K562 (cell line): Measurements from ENCODE around the gene EPN3. TPM values are rescaled to one million over a fixed set of nuclear protein-coding genes. Genes with fewer than 3 reads are reported as not detected.
A peak's percentile ranks its signal among the peaks of the same experiment; 100 is the strongest.

Experiments used
- ATAC-seq: fragments of 200-7000 bp; cut with Tn5 transposase; 3 replicates; pipeline ENCODE4 v1.9.1; 2020; ENCODE audit warnings: moderate library complexity
- BruUV-seq: library from RNA; stranded (reverse); fragments of 400-500 nt; replicated peaks from 2 replicates; lab custom pipeline; 2021; lab: Mats Ljungman, UMichigan
- CTCF ChIA-PET: fragments of 300-600 bp; formaldehyde crosslinking; extraction: SDS; loops from one replicate; lab custom pipeline; 2021; ENCODE audit warnings: low intra/inter-chr PET ratio; lab: Yijun Ruan, JAX
- POLR2A ChIA-PET: fragments of 300-600, 350-650 bp; sonication (Branson Sonifier 250); formaldehyde crosslinking; extraction: SDS; loops from one replicate; lab custom pipeline; 2021; ENCODE audit warnings: antibody characterized with exemption, inconsistent platforms; lab: Yijun Ruan, JAX
- DNase-seq, 4 experiments: peaks; one replicate each; pipeline versions ENCODE4 v3.0.0 to v3.0.0-alpha.2; 2011 to 2018; ENCODE audit warnings: low spot score in 3 of 4, mixed read lengths in 3 of 4; ENCODE audit errors: extremely low read depth in 1 of 4
- FAIRE-seq: peaks from 2 replicates; lab custom pipeline; 2011; peaks lifted over from hg19 to GRCh38; lab: Jason Lieb, UNC
- H2AFZ ChIP-seq: 2 replicates; pipeline ENCODE4 v1.6.0; 2011; ENCODE audit warnings: low read depth, low read length, control low read depth, inconsistent platforms
- H3K27ac ChIP-seq: fragments of 200-600 bp; 3 replicates; pipeline ENCODE4 v1.8.0; 2011; ENCODE audit warnings: low read depth, mild to moderate bottlenecking, control low read depth, inconsistent platforms, low read length, moderate library complexity, mixed read lengths; ENCODE audit errors: extremely low read depth
- H3K27me3 ChIP-seq, 2 experiments: fragments of 300-600 bp in 1 of 2; 2 replicates in 1 of 2; 3 replicates in 1 of 2; pipeline versions ENCODE4 v1.6.0 to v1.8.0; 2011; ENCODE audit warnings: inconsistent platforms in 2 of 2, low read length in 2 of 2, mild to moderate bottlenecking in 1 of 2, mixed read lengths in 1 of 2, moderate library complexity in 1 of 2; ENCODE audit not compliant: control insufficient read depth in 2 of 2, insufficient read depth in 2 of 2
- H3K36me3 ChIP-seq: fragments of 300-600 bp; 3 replicates; pipeline ENCODE4 v1.8.0; 2011; ENCODE audit warnings: mild to moderate bottlenecking, low read length, inconsistent platforms; ENCODE audit not compliant: control insufficient read depth, insufficient read depth
- H3K4me1 ChIP-seq, 2 experiments: fragments of 200-600 bp in 1 of 2; replicated peaks in 1 of 2; 2 replicates in 1 of 2; 3 replicates in 1 of 2; pipeline versions ENCODE4 v1.5.1 to v1.8.0; 2011; ENCODE audit warnings: inconsistent platforms in 2 of 2, low read length in 2 of 2, mild to moderate bottlenecking in 1 of 2, mixed read lengths in 1 of 2, moderate library complexity in 1 of 2; ENCODE audit not compliant: control insufficient read depth in 2 of 2, insufficient read depth in 2 of 2
- H3K4me2 ChIP-seq: 2 replicates; pipeline ENCODE4 v1.6.1; 2011; ENCODE audit warnings: low read length, control low read depth, inconsistent platforms, mixed read lengths; ENCODE audit not compliant: insufficient read depth
- H3K4me3 ChIP-seq: fragments of 200-600 bp; sonication (generic), shearing (Covaris generic); 2 replicates; pipeline ENCODE4 v1.5.1; 2016; ENCODE audit warnings: control low read depth, inconsistent platforms
- H3K79me2 ChIP-seq: fragments of 200-600 bp; 3 replicates; pipeline ENCODE4 v1.8.0; 2011; ENCODE audit warnings: low read length, inconsistent platforms; ENCODE audit not compliant: control insufficient read depth, insufficient read depth
- H3K9ac ChIP-seq, 2 experiments: 2 replicates each; pipeline versions ENCODE4 v1.6.0 to v1.6.1; 2011; ENCODE audit warnings: low read depth in 2 of 2, low read length in 2 of 2, control low read depth in 1 of 2, inconsistent platforms in 1 of 2, mild to moderate bottlenecking in 1 of 2, mixed read lengths in 1 of 2; ENCODE audit not compliant: insufficient read depth in 1 of 2
- H3K9me1 ChIP-seq: one replicate; pipeline ENCODE4 v1.6.0; 2011; ENCODE audit warnings: inconsistent platforms, mild to moderate bottlenecking, low read length, moderate library complexity; ENCODE audit not compliant: control insufficient read depth, insufficient read depth
- H3K9me3 ChIP-seq: replicated peaks from 2 replicates; pipeline ENCODE4 v1.5.1; 2011; ENCODE audit warnings: low read depth, low read length, inconsistent platforms; ENCODE audit not compliant: control insufficient read depth, insufficient read depth
- H4K20me1 ChIP-seq: replicated peaks from 2 replicates; pipeline ENCODE4 v1.6.1; 2011; ENCODE audit warnings: low read length, inconsistent platforms, mixed read lengths; ENCODE audit not compliant: control insufficient read depth, insufficient read depth
- GTF2A2 ChIP-seq: IDR thresholded peaks from 2 replicates; pipeline ENCODE4 v1.6.1; 2016; ENCODE audit warnings: mild to moderate bottlenecking, missing genetic modification characterization, missing compliant biosample characterization
- HDAC2 ChIP-seq: fragments of 450-650 bp; IDR thresholded peaks from 2 replicates; pipeline ENCODE4 v1.6.1; 2016; ENCODE audit warnings: mild to moderate bottlenecking
- ZFP36 ChIP-seq: fragments of 150-350 bp; IDR thresholded peaks from 2 replicates; pipeline ENCODE4 v1.6.1; 2018; ENCODE audit warnings: low read length, low read depth; ENCODE audit not compliant: partially characterized antibody
- ZNF316 ChIP-seq: fragments of 450-650 bp; IDR thresholded peaks from 2 replicates; pipeline ENCODE4 v1.6.1; 2016
- WGBS: fragments of 100-300 bp; shearing (Covaris generic); methylation state at CpG from one replicate; pipeline ENCODE4 v1.1.6; 2016; ENCODE audit warnings: low coverage, mixed read lengths; ENCODE audit not compliant: insufficient coverage; ENCODE audit errors: missing lambda C conversion rate; 5-methylcytosine and 5-hydroxymethylcytosine counted together
- in situ Hi-C: fragments of 300-500 bp; cut with MboI; formaldehyde crosslinking; loops from 4 replicates; pipeline ENCODE4 v1.15.0; 2018; ENCODE audit warnings: inconsistent platforms, mixed read lengths
- intact Hi-C: fragments of 100-400 bp; cut with micrococcal nuclease; formaldehyde crosslinking; loops from 2 replicates; pipeline ENCODE4 v1.14.2; 2022
- polyA plus RNA-seq, 8 experiments: library from polyadenylated mRNA; depleted of rRNA in 4 of 8; stranded (reverse) in 5 of 8; unstranded in 3 of 8; fragments of >200 nt; fragmentation: Nextera tagmentation in 2 of 8; fragmentation: Illumina TruSeq in 1 of 8; extraction: Ambion mirVana in 2 of 8; extraction: Trizol in 1 of 8; gene quantifications; 2 replicates each; pipeline versions ENCODE4 v1.2.1 to v1.2.3, GENCODE V29; 2011 to 2014; ENCODE audit warnings: inconsistent platforms in 1 of 8, missing spikeins in 1 of 8
- total RNA-seq, 7 experiments: library from RNA; depleted of rRNA in 6 of 7; stranded (reverse); fragments of >200 nt in 6 of 7; fragmentation: Illumina TruSeq in 2 of 7; extraction: Trizol in 2 of 7; gene quantifications; 2 replicates each; pipeline versions ENCODE4 v1.2.1 to v1.2.3, GENCODE V29; 2011 to 2021; ENCODE audit warnings: low replicate concordance in 1 of 7

The EPN3 gene
- total and polyA plus RNA-seq, 9 of the 15 experiments (the other 6 are each of a cell fraction or from before 2014, with no cell fraction given) = 0.16 TPM; not detected in 8

GRCh38 chr17:50534979-50535326, 2.4 kb downstream of the EPN3 start:
- H3K4me2 ChIP-seq = no peak overlapping the region
- no peak overlapping the region for H3K27ac ChIP-seq

DNA sequence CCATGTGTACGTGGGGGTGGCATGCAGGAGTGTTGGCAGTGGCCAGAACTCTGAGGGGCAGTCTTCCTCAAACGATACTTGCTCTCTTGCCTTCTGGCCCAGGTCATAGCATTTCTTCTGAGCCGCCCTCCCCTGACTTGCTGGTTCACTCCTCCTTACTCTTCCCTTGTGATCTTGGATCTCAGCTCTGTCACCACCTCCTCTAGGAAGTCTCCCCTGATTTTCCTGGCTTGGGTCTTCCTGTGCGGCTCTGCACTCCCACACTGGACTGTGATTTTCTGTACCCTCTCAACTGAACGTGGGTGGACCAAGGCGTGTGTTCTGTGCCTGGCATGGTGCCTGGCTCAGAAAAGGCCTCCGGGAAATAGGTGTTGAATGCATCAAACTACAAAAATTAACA, 2.9 kb downstream of the EPN3 start:
- Histone ChIP-seq H3K4me3 (no peak overlapping the region), H3K4me2 (no peak overlapping the region), H3K27ac (no peak overlapping the region), H4K20me1 (peaks cover 16% of the 10 kb centered on the region; the same call in 1 of the 2 replicates), H3K9ac (no peak overlapping the region), H3K27me3 (peaks cover 22 to 58% of the 10 kb centered on the region in 2 experiments; a peak in 4 of 5 replicates), H3K4me1 (peaks cover 0 to 44% of the 10 kb centered on the region in 2 experiments; a peak in 3 of 5 replicates), H2AFZ (no peak overlapping the region), H3K9me3 (no peaks in the 10 kb centered on the region), H3K79me2 (no peaks in the 10 kb centered on the region), H3K36me3 (no peaks in the 10 kb centered on the region), H3K9me1 (no peaks in the 10 kb centered on the region)
- no peak for FAIRE-seq
- TF ChIP-seq HDAC2 (no peak), ZFP36 (peak; percentile 78)
- BruUV-seq = no TSS peak
- no peak for DNase-seq
- ATAC-seq = no peak
- CTCF ChIA-PET = no interaction called here
- WGBS = 13% methylated on average over 7 of the region's 7 CpGs
- in situ Hi-C loops = no loop called here
- intact Hi-C loops = no loop called here
- POLR2A ChIA-PET = no interaction called here

More at GRCh38 chr17:50534979-50535326, 2.4 kb downstream of the EPN3 start:
- POLR2A ChIA-PET = interaction anchor here (0.7 kb wide), 1 partner anchor 140 kb away, joined by 3 read pairs; no protein-coding TSS in a partner anchor
- TF ChIP-seq GTF2A2 (tag) (no peak), ZNF316 (0 out of 2 replicates have a peak, but pooled peaks have one; percentile 2)
- TF ChIP-seq, all 486 proteins: peak for 1
- intact Hi-C loops (no loop called here), in situ Hi-C loops (no loop called here)
- H3K79me2 ChIP-seq = no peaks in the 10 kb centered on the region
- no peak for ATAC-seq
- H3K4me1 ChIP-seq = peaks cover 0 to 41% of the 10 kb centered on the region in 2 experiments; a peak in 3 of 5 replicates
- H2AFZ ChIP-seq = no peak overlapping the region
- CTCF ChIA-PET = no interaction called here
- H3K36me3 ChIP-seq = no peaks in the 10 kb centered on the region
- no peak overlapping the region for H3K9ac ChIP-seq
- no peak for DNase-seq
- H4K20me1 ChIP-seq = peaks cover 16% of the 10 kb centered on the region; the same call in 1 of the 2 replicates
- BruUV-seq = no TSS peak
- H3K4me3 ChIP-seq = no peak overlapping the region
- no peaks in the 10 kb centered on the region for H3K9me1 ChIP-seq
- WGBS = 12% methylated on average over 2 of the region's 2 CpGs
- H3K27me3 ChIP-seq = peaks cover 25 to 58% of the 10 kb centered on the region in 2 experiments; a peak in 4 of 5 replicates
- no peak for FAIRE-seq
- H3K9me3 ChIP-seq = no peaks in the 10 kb centered on the region
